GM12878 (cell line): ENCODE measurements around the gene AKAP13. TPM values are rescaled to one million over a fixed set of nuclear protein-coding genes. Genes with fewer than 3 reads are reported as not detected.

Experiments used
- ATAC-seq: fragments of 200-7000 bp; cut with Tn5 transposase; 3 replicates; pipeline ENCODE4 v1.9.1; 2020; ENCODE audit warnings: mild to moderate bottlenecking, moderate library complexity
- BruUV-seq: library from RNA; stranded (reverse); fragments of 400-500 nt; replicated peaks from 2 replicates; lab custom pipeline; 2021; lab: Mats Ljungman, UMichigan
- CTCF ChIA-PET: fragments of 300-600 bp; sonication (Branson Sonifier 250); formaldehyde crosslinking; extraction: SDS; loops from one replicate; lab custom pipeline; 2021; ENCODE audit warnings: inconsistent platforms; lab: Yijun Ruan, JAX
- POLR2A ChIA-PET: fragments of 350-600 bp; formaldehyde crosslinking; extraction: SDS; loops from one replicate; lab custom pipeline; 2021; ENCODE audit warnings: inconsistent platforms; lab: Charles Lee
- RAD21 ChIA-PET: fragments of 300-600 bp; sonication (Branson Sonifier 250); formaldehyde crosslinking; loops from one replicate; lab custom pipeline; 2023; ENCODE audit warnings: antibody characterized with exemption; ENCODE audit not compliant: unreplicated experiment; lab: Charles Lee
- SMC1A ChIA-PET: fragments of 300-600 bp; sonication (Branson Sonifier 250); formaldehyde crosslinking; loops from one replicate; lab custom pipeline; 2023; ENCODE audit not compliant: unreplicated experiment, uncharacterized antibody; lab: Charles Lee
- DNase-seq: peaks from one replicate; pipeline ENCODE4 v3.0.0-alpha.2; 2011; ENCODE audit warnings: low read depth, low spot score
- FAIRE-seq: peaks from 3 replicates; lab custom pipeline; 2011; peaks lifted over from hg19 to GRCh38; lab: Jason Lieb, UNC
- H2AFZ ChIP-seq: 2 replicates; pipeline ENCODE4 v1.6.0; 2011; ENCODE audit warnings: low read depth, low read length, control low read depth; ENCODE audit not compliant: control insufficient read depth
- H3K27ac ChIP-seq: 2 replicates; pipeline ENCODE4 v1.5.1; 2011; ENCODE audit warnings: control low read depth; ENCODE audit not compliant: control insufficient read depth, insufficient read depth
- H3K27me3 ChIP-seq, 2 experiments: replicated peaks in 1 of 2; 2 replicates each; pipeline versions ENCODE4 v1.6.0 to v1.6.1; 2011; ENCODE audit warnings: low read length in 1 of 2; ENCODE audit not compliant: control insufficient read depth in 2 of 2, insufficient read depth in 2 of 2
- H3K36me3 ChIP-seq, 2 experiments: 2 replicates each; pipeline ENCODE4 v1.5.1; 2011; ENCODE audit warnings: low read length in 1 of 2; ENCODE audit not compliant: control insufficient read depth in 2 of 2, insufficient read depth in 2 of 2
- H3K4me1 ChIP-seq: 2 replicates; pipeline ENCODE4 v1.6.1; 2011; ENCODE audit warnings: mild to moderate bottlenecking, low read length, moderate library complexity, mixed read lengths; ENCODE audit not compliant: control insufficient read depth, insufficient read depth
- H3K4me2 ChIP-seq: 2 replicates; pipeline ENCODE4 v1.6.0; 2011; ENCODE audit warnings: control low read depth; ENCODE audit not compliant: control insufficient read depth, insufficient read depth
- H3K4me3 ChIP-seq: fragments of 200-600 bp; sonication (generic); 2 replicates; pipeline ENCODE4 v1.5.1; 2016
- H3K79me2 ChIP-seq: 2 replicates; pipeline ENCODE4 v1.6.0; 2011; ENCODE audit warnings: low read length; ENCODE audit not compliant: control insufficient read depth, insufficient read depth
- H3K9ac ChIP-seq: 2 replicates; pipeline ENCODE4 v1.8.0; 2011; ENCODE audit warnings: low read length, control low read depth, mixed read lengths; ENCODE audit not compliant: control insufficient read depth, insufficient read depth
- H3K9me3 ChIP-seq: replicated peaks from 3 replicates; pipeline ENCODE4 v1.5.1; 2011; ENCODE audit warnings: mild to moderate bottlenecking, low read length; ENCODE audit not compliant: control insufficient read depth, insufficient read depth
- H4K20me1 ChIP-seq: 2 replicates; pipeline ENCODE4 v1.6.0; 2011; ENCODE audit not compliant: control insufficient read depth, insufficient read depth
- BACH1 ChIP-seq: fragments of 450-650 bp; IDR thresholded peaks from 2 replicates; pipeline ENCODE4 v1.6.1; 2017; ENCODE audit warnings: mild to moderate bottlenecking, borderline replicate concordance
- BMI1 ChIP-seq: fragments of 450-650 bp; IDR thresholded peaks from 2 replicates; pipeline ENCODE4 v1.6.1; 2016; ENCODE audit warnings: mild to moderate bottlenecking, moderate library complexity, borderline replicate concordance
- CHD4 ChIP-seq: fragments of 200-600 bp; sonication (generic); IDR thresholded peaks from 2 replicates; pipeline ENCODE4 v1.6.1; 2016; ENCODE audit warnings: mild to moderate bottlenecking
- KAT2A ChIP-seq: conservative IDR thresholded peaks from 2 replicates; pipeline ENCODE4 v1.6.1; 2011; ENCODE audit warnings: low read depth, low read length; ENCODE audit not compliant: control insufficient read depth
- KLF5 ChIP-seq: fragments of 450-650 bp; IDR thresholded peaks from 2 replicates; pipeline ENCODE4 v1.6.1; 2014; ENCODE audit warnings: mild to moderate bottlenecking; ENCODE audit not compliant: partially characterized antibody
- MEF2A ChIP-seq: IDR thresholded peaks from 2 replicates; pipeline ENCODE4 v1.6.1; 2011; ENCODE audit warnings: low read depth, mild to moderate bottlenecking, low read length, moderate library complexity; ENCODE audit not compliant: insufficient read depth
- NR2C1 ChIP-seq: fragments of 450-650 bp; IDR thresholded peaks from 2 replicates; pipeline ENCODE4 v1.6.1; 2017; ENCODE audit warnings: antibody characterized with exemption, mild to moderate bottlenecking, moderate library complexity
- NR2F1 ChIP-seq: fragments of 450-650 bp; conservative IDR thresholded peaks from 2 replicates; pipeline ENCODE4 v1.6.1; 2017; ENCODE audit warnings: mild to moderate bottlenecking
- PML ChIP-seq: IDR thresholded peaks from 2 replicates; pipeline ENCODE4 v1.6.1; 2012; ENCODE audit warnings: low read length, inconsistent platforms
- POU2F2 ChIP-seq: IDR thresholded peaks from 3 replicates; pipeline ENCODE4 v1.6.1; 2011; ENCODE audit warnings: low read depth, mild to moderate bottlenecking, low read length, borderline replicate concordance
- SREBF1 ChIP-seq: IDR thresholded peaks from 2 replicates; pipeline ENCODE4 v1.6.1; 2012; ENCODE audit warnings: mild to moderate bottlenecking, low read length
- YBX1 ChIP-seq: fragments of 450-650 bp; IDR thresholded peaks from 2 replicates; pipeline ENCODE4 v1.6.1; 2016; ENCODE audit warnings: antibody characterized with exemption
- ZSCAN29 ChIP-seq: fragments of 450-650 bp; IDR thresholded peaks from 2 replicates; pipeline ENCODE4 v1.6.1; 2017; ENCODE audit warnings: mild to moderate bottlenecking, moderate library complexity
- WGBS: methylation state at CpG from one replicate; pipeline ENCODE4 v1.1.6; 2016; ENCODE audit warnings: low lambda C conversion rate; ENCODE audit not compliant: insufficient replicate concordance, insufficient coverage; ENCODE audit errors: missing lambda C conversion rate; 5-methylcytosine and 5-hydroxymethylcytosine counted together
- in situ Hi-C: fragments of 300-500 bp; cut with MboI; formaldehyde crosslinking; loops from 9 replicates; pipeline ENCODE4 v1.14.3; 2018; ENCODE audit warnings: mixed read lengths
- intact Hi-C: fragments of 100-400 bp; cut with micrococcal nuclease; formaldehyde crosslinking; loops from one replicate; pipeline ENCODE4 v1.14.2; 2022; ENCODE audit not compliant: unreplicated experiment
- polyA plus RNA-seq, 11 experiments: library from polyadenylated mRNA; depleted of rRNA in 4 of 11; unstranded in 6 of 11; stranded (reverse) in 5 of 11; fragments of >200 nt; fragmentation: Nextera tagmentation in 4 of 11; fragmentation: Illumina TruSeq in 1 of 11; extraction: Ambion mirVana in 4 of 11; extraction: Trizol in 1 of 11; gene quantifications; 1 replicate in 1 of 11; 2 replicates in 10 of 11; pipeline versions ENCODE4 v1.2.1 to v1.2.3, GENCODE V29; 2011 to 2016; ENCODE audit warnings: inconsistent platforms in 2 of 11, missing spikeins in 2 of 11, low read depth in 1 of 11
- total RNA-seq, 4 experiments: library from RNA; depleted of rRNA in 3 of 4; stranded (reverse); fragments of >200 nt in 3 of 4; fragmentation: Illumina TruSeq in 1 of 4; extraction: Trizol in 1 of 4; gene quantifications; 2 replicates each; pipeline versions ENCODE4 v1.2.1 to v1.2.3, GENCODE V29; 2013 to 2021
- TF ChIP-seq, protein P1 (sequence below): fragments of 450-650 bp; formaldehyde crosslinking; IDR thresholded peaks from 2 replicates; pipeline ENCODE4 v1.4.0; 2022; ENCODE audit warnings: mild to moderate bottlenecking, moderate library complexity

The AKAP13 gene
- total and polyA plus RNA-seq, 10 of the 15 experiments (the other 5 are each of a cell fraction or from before 2014, with no cell fraction given), result 14.4 to 74.9 (median 55.1) TPM

DNA sequence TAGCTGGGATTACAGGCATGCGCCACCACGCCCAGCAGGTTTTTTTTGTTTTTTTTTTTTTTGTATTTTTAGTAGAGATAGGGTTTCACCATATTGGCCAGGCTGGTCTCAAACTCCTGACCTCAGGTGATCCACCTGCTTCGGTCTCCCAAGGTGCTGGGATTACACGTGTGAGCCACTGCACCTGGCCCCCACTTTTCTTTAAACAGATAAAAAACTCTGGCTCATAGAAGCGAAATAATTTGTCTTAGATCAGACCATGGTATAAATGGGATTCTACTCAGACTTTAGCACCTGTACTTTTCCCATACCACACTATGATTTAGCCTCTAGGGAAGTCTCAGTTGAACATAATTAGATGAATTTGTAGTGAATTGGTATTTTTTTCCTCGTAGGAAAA, 182.4 kb downstream of the AKAP13 start:
- Histone ChIP-seq H4K20me1 (no peaks in the 10 kb centered on the region), H3K4me2 (no peak overlapping the region), H3K4me1 (no peaks in the 10 kb centered on the region), H3K27ac (no peak overlapping the region), H2AFZ (no peak overlapping the region), H3K9me3 (no peaks in the 10 kb centered on the region), H3K4me3 (no peak overlapping the region), H3K36me3 (peaks cover 0 to 4% of the 10 kb centered on the region in 2 experiments; a peak in 2 of 4 replicates), H3K27me3 (no peaks in the 10 kb centered on the region), H3K79me2 (no peaks in the 10 kb centered on the region), H3K9ac (no peak overlapping the region)
- FAIRE-seq (no peak), ATAC-seq (no peak), DNase-seq (no peak)
- POLR2A ChIA-PET, result no interaction called here
- SMC1A ChIA-PET, result no interaction called here
- WGBS, result 95% methylated on average over 6 of the region's 6 CpGs
- intact Hi-C loops, result no loop called here
- CTCF ChIA-PET, result no interaction called here
- TF ChIP-seq NR2F1, result no peak
- TF ChIP-seq, protein P1, sequence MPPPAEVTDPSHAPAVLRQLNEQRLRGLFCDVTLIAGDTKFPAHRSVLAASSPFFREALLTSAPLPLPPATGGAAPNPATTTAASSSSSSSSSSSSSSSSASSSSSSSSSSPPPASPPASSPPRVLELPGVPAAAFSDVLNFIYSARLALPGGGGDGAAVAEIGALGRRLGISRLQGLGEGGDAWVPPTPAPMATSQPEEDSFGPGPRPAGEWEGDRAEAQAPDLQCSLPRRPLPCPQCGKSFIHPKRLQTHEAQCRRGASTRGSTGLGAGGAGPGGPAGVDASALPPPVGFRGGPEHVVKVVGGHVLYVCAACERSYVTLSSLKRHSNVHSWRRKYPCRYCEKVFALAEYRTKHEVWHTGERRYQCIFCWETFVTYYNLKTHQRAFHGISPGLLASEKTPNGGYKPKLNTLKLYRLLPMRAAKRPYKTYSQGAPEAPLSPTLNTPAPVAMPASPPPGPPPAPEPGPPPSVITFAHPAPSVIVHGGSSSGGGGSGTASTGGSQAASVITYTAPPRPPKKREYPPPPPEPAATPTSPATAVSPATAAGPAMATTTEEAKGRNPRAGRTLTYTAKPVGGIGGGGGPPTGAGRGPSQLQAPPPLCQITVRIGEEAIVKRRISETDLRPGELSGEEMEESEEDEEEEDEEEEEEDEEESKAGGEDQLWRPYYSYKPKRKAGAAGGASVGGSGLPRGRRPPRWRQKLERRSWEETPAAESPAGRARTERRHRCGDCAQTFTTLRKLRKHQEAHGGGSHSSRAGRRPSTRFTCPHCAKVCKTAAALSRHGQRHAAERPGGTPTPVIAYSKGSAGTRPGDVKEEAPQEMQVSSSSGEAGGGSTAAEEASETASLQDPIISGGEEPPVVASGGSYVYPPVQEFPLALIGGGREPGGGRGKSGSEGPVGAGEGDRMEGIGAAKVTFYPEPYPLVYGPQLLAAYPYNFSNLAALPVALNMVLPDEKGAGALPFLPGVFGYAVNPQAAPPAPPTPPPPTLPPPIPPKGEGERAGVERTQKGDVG (CRISPR knock-in tag), result no peak
- TF ChIP-seq KAT2A, result no peak
- TF ChIP-seq BACH1, result no peak
- TF ChIP-seq PML, result no peak
- no peak for TF ChIP-seq KLF5
- TF ChIP-seq MEF2A, result no peak
- TF ChIP-seq POU2F2, result no peak
- TF ChIP-seq ZSCAN29, result no peak
- TF ChIP-seq CHD4, result no peak
- TF ChIP-seq SREBF1, result no peak
- no peak for TF ChIP-seq NR2C1
- no peak for TF ChIP-seq YBX1
- no peak for TF ChIP-seq BMI1
- no TSS peak for BruUV-seq
- RAD21 ChIA-PET, result no interaction called here
- in situ Hi-C loops, result no loop called here
